ENCODE measurements around the gene MR1. TPM values are rescaled to one million over a fixed set of nuclear protein-coding genes. Genes with fewer than 3 reads are reported as not detected.

MR1 gene
- total and polyA plus RNA-seq, 2 of the 13 experiments (the other 11 are each of a cell fraction or from before 2014, with no cell fraction given), result 7.7 to 10.4 TPM

DNA sequence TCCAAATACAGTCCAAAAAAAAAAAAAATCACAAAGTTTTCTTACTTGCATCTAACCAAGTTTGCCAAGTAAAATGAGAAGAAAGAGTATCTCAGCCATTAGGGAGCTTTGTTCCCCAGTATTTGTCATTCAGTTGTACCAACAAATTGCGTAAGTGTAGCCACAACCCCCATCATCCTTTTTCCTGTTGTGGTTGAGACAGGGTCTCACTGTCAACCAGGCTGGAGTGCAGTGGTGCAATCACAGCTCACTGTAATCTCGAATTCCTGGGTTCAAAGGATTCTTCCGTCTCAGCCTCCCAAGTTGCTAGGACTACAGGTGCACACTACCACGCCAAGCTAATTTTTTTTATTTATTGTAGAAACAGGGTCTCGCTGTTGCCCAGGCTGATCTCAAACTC, 20.6 kb upstream of the MR1 start (continued):
- no peak for TF ChIP-seq KDM5A (IDR thresholded peaks at IDR 0.05; ENCODE audit: borderline replicate concordance, low read length)
- TF ChIP-seq, protein P1, sequence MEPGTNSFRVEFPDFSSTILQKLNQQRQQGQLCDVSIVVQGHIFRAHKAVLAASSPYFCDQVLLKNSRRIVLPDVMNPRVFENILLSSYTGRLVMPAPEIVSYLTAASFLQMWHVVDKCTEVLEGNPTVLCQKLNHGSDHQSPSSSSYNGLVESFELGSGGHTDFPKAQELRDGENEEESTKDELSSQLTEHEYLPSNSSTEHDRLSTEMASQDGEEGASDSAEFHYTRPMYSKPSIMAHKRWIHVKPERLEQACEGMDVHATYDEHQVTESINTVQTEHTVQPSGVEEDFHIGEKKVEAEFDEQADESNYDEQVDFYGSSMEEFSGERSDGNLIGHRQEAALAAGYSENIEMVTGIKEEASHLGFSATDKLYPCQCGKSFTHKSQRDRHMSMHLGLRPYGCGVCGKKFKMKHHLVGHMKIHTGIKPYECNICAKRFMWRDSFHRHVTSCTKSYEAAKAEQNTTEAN (CRISPR knock-in tag; conservative IDR thresholded peaks at IDR 0.05), result no peak
- TF ChIP-seq RARG (CRISPR knock-in tag; IDR thresholded peaks at IDR 0.05; ENCODE audit: low read depth), result no peak
- TF ChIP-seq ZNF550 (CRISPR knock-in tag; IDR thresholded peaks at IDR 0.05; ENCODE audit: borderline replicate concordance), result no peak
- no peak for TF ChIP-seq ZNF670 (CRISPR knock-in tag; IDR thresholded peaks at IDR 0.05; ENCODE audit: borderline replicate concordance)
- TF ChIP-seq, protein P2, sequence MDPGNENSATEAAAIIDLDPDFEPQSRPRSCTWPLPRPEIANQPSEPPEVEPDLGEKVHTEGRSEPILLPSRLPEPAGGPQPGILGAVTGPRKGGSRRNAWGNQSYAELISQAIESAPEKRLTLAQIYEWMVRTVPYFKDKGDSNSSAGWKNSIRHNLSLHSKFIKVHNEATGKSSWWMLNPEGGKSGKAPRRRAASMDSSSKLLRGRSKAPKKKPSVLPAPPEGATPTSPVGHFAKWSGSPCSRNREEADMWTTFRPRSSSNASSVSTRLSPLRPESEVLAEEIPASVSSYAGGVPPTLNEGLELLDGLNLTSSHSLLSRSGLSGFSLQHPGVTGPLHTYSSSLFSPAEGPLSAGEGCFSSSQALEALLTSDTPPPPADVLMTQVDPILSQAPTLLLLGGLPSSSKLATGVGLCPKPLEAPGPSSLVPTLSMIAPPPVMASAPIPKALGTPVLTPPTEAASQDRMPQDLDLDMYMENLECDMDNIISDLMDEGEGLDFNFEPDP (CRISPR knock-in tag; conservative IDR thresholded peaks at IDR 0.05), result no peak
- TF ChIP-seq GATAD1 (CRISPR knock-in tag; IDR thresholded peaks at IDR 0.05), result no peak
- no peak for TF ChIP-seq GFI1 (CRISPR knock-in tag; IDR thresholded peaks at IDR 0.05; ENCODE audit: borderline replicate concordance)
- TF ChIP-seq ZNF160 (CRISPR knock-in tag; IDR thresholded peaks at IDR 0.05), result no peak
- TF ChIP-seq CEBPB (IDR thresholded peaks at IDR 0.05; ENCODE audit: borderline replicate concordance, low read depth, low read length), result peak; percentile 91
- peak; percentile 76 for TF ChIP-seq FOSL2 (CRISPR knock-in tag; IDR thresholded peaks at IDR 0.05)
- TF ChIP-seq ZNF292 (CRISPR knock-in tag; IDR thresholded peaks at IDR 0.05; ENCODE audit: borderline replicate concordance, low read depth), result no peak
- no peak for TF ChIP-seq NR2F6 (IDR thresholded peaks at IDR 0.05)
- TF ChIP-seq NR2F6 (CRISPR knock-in tag; IDR thresholded peaks at IDR 0.05), result peak; percentile 52; the same call in 1 of the 2 replicates
- peak in 1 of 2 experiments; percentile 52; a peak in 1 of 4 replicates for TF ChIP-seq EP300 (IDR thresholded peaks at IDR 0.05; ENCODE audit: low read depth in 2 of 2, low read length in 2 of 2)
- TF ChIP-seq EP300 (CRISPR knock-in tag; IDR thresholded peaks at IDR 0.05; ENCODE audit: borderline replicate concordance), result peak; percentile 30; the same call in 1 of the 2 replicates
- no peak for TF ChIP-seq ARHGAP35 (CRISPR knock-in tag; IDR thresholded peaks at IDR 0.05; ENCODE audit: borderline replicate concordance)
- TF ChIP-seq, protein P3, sequence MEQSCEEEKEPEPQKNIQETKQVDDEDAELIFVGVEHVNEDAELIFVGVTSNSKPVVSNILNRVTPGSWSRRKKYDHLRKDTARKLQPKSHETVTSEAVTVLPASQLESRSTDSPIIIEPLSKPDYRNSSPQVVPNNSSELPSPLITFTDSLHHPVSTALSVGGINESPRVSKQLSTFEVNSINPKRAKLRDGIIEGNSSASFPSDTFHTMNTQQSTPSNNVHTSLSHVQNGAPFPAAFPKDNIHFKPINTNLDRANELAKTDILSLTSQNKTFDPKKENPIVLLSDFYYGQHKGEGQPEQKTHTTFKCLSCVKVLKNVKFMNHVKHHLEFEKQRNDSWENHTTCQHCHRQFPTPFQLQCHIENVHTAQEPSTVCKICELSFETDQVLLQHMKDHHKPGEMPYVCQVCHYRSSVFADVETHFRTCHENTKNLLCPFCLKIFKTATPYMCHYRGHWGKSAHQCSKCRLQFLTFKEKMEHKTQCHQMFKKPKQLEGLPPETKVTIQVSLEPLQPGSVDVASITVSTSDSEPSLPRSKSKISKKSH (CRISPR knock-in tag; IDR thresholded peaks at IDR 0.05; ENCODE audit: borderline replicate concordance), result no peak
- peak; percentile 42; the same call in 1 of the 2 replicates for TF ChIP-seq ZNF644 (CRISPR knock-in tag; IDR thresholded peaks at IDR 0.05; ENCODE audit: low read depth)
- no peak for TF ChIP-seq NFKBIZ (CRISPR knock-in tag; IDR thresholded peaks at IDR 0.05)
